Keratinocyte (primary cell): Measurements from ENCODE around the gene AKAP10. TPM values are rescaled to one million over a fixed set of nuclear protein-coding genes. Genes with fewer than 3 reads are reported as not detected.

Experiments
- DNase-seq: peaks from one replicate; pipeline ENCODE4 v3.0.0-alpha.2; 2011; ENCODE audit warnings: low read depth, missing footprints, low spot score
- FAIRE-seq: peaks from 2 replicates; lab custom pipeline; 2011; peaks lifted over from hg19 to GRCh38; lab: Jason Lieb, UNC
- H2AFZ ChIP-seq: 2 replicates; pipeline ENCODE4 v1.6.0; 2012; ENCODE audit warnings: low read length, control low read depth, inconsistent platforms; ENCODE audit not compliant: control insufficient read depth
- H3K27ac ChIP-seq: 2 replicates; pipeline ENCODE4 v1.5.1; 2011; ENCODE audit warnings: low read length; ENCODE audit not compliant: control insufficient read depth, insufficient read depth
- H3K27me3 ChIP-seq: 3 replicates; pipeline ENCODE4 v1.6.0; 2011; ENCODE audit warnings: low read length; ENCODE audit not compliant: control insufficient read depth, insufficient read depth; ENCODE audit errors: extremely low read depth
- H3K36me3 ChIP-seq, 2 experiments: 2 replicates in 1 of 2; 3 replicates in 1 of 2; pipeline ENCODE4 v1.5.1; 2011; ENCODE audit warnings: low read length in 2 of 2, mild to moderate bottlenecking in 1 of 2; ENCODE audit not compliant: control insufficient read depth in 2 of 2, insufficient read depth in 2 of 2; ENCODE audit errors: extremely low read depth in 1 of 2
- H3K4me1 ChIP-seq: 3 replicates; pipeline ENCODE4 v1.5.1; 2011; ENCODE audit warnings: low read length; ENCODE audit not compliant: control insufficient read depth, insufficient read depth; ENCODE audit errors: extremely low read depth
- H3K4me2 ChIP-seq: 3 replicates; pipeline ENCODE4 v1.6.0; 2011; ENCODE audit warnings: low read depth, low read length; ENCODE audit not compliant: control insufficient read depth, insufficient read depth; ENCODE audit errors: extremely low read depth
- H3K4me3 ChIP-seq, 3 experiments: fragments of 200-600 bp in 1 of 3; sonication (generic) in 1 of 3; 2 replicates in 2 of 3; 3 replicates in 1 of 3; pipeline ENCODE4 v1.5.1; 2011 to 2016; ENCODE audit warnings: low read length in 3 of 3, mild to moderate bottlenecking in 3 of 3, control low read depth in 2 of 3, inconsistent platforms in 1 of 3, low read depth in 1 of 3, mixed read lengths in 1 of 3, mixed run types in 1 of 3, moderate library complexity in 1 of 3; ENCODE audit not compliant: control insufficient read depth in 2 of 3, insufficient read depth in 2 of 3; ENCODE audit errors: extremely low read depth in 1 of 3
- H3K79me2 ChIP-seq: 2 replicates; pipeline ENCODE4 v1.6.0; 2012; ENCODE audit warnings: low read length; ENCODE audit not compliant: control insufficient read depth, insufficient read depth
- H3K9ac ChIP-seq: 3 replicates; pipeline ENCODE4 v1.6.0; 2011; ENCODE audit warnings: low read length; ENCODE audit not compliant: control insufficient read depth, insufficient read depth; ENCODE audit errors: extremely low read depth
- H3K9me1 ChIP-seq: 3 replicates; pipeline ENCODE4 v1.6.0; 2011; ENCODE audit warnings: low read length; ENCODE audit not compliant: control insufficient read depth, insufficient read depth; ENCODE audit errors: extremely low read depth
- H3K9me3 ChIP-seq: 2 replicates; pipeline ENCODE4 v1.5.1; 2012; ENCODE audit warnings: low read depth, low read length; ENCODE audit not compliant: control insufficient read depth
- H4K20me1 ChIP-seq: 3 replicates; pipeline ENCODE4 v1.6.0; 2011; ENCODE audit warnings: low read length; ENCODE audit not compliant: control insufficient read depth, insufficient read depth; ENCODE audit errors: extremely low read depth
- EZH2 ChIP-seq: IDR thresholded peaks from one replicate; pipeline ENCODE4 v1.6.1; 2012; ENCODE audit warnings: inconsistent platforms, mild to moderate bottlenecking, low read length, moderate library complexity
- dilution Hi-C: fragments of 300-500 bp; cut with MboI; formaldehyde crosslinking; loops from one replicate; pipeline ENCODE4 v1.7.0; 2020; ENCODE audit warnings: low sequenced_read_pairs; ENCODE audit not compliant: extremely low pct_ligation_motif_present
- polyA plus RNA-seq, 5 experiments: library from polyadenylated mRNA; depleted of rRNA in 3 of 5; stranded (reverse) in 3 of 5; stranded (forward) in 1 of 5; unstranded in 1 of 5; fragments of >200 nt; gene quantifications; 1 replicate in 1 of 5; 2 replicates in 3 of 5; 3 replicates in 1 of 5; pipeline versions ENCODE4 v1.2.1 to v1.2.3, GENCODE V29; 2011 to 2012; ENCODE audit warnings: missing spikeins in 2 of 5, low read depth in 1 of 5, low replicate concordance in 1 of 5
- TF ChIP-seq, protein P1 (sequence below), 3 experiments: IDR thresholded peaks in 1 of 3; conservative IDR thresholded peaks in 1 of 3; optimal IDR thresholded peaks in 1 of 3; 2 replicates in 2 of 3; 3 replicates in 1 of 3; pipeline versions ENCODE3 to v1.5.1; 2011; ENCODE audit warnings: low read length in 3 of 3, mild to moderate bottlenecking in 3 of 3, moderate library complexity in 2 of 3, control low read depth in 1 of 3, inconsistent platforms in 1 of 3; ENCODE audit not compliant: insufficient read depth in 2 of 3; ENCODE audit errors: extremely low read depth in 1 of 3

The AKAP10 gene
- polyA plus RNA-seq, 1 donor (not counting 4 experiments of a cell fraction or from before 2014, with no cell fraction given) = 30.8 TPM

DNA sequence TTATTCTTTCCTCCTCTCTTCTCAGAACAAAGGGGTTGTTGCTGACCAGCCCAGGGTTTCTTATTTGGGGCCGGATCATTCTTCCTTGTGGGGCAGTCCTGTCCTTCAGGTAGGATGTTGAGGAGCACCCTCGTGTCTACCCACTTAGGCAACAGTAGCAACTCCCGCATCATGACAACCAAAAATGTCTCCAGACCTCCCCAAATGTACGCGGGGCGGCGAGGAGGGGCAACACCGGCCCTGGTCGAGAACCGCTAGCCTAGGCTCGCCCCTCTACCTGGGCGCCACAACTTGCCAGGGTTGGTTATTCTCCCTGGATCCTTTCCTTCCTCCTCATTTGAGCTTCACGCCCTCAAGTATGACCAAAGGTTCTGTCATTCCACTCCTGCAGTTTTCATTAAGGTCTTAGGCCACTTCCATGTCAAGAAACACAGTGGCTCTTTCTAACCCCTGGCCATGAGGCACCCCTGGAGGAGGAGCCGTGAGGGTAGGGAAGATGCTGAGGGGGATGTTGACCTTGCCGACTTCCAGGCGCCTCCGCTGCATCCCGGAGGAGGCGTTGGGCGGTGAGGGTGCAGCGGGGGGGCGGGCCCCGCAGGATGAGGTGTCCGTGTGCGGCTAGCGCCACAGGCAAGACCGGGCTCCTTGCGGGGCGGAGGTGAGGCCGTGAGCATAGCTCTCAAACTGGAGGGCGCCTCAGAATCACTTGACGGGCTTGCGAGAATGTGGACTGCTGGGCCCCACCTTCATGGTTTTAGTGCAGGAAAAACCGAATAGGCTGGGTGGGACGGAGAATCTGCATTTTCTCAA lies 30.8 kb upstream of the AKAP10 start:
- Histone ChIP-seq H4K20me1 (no peaks in the 10 kb centered on the region), H3K36me3 (no peaks in the 10 kb centered on the region), H3K4me2 (peak overlapping the region; percentile 97), H3K4me1 (peaks cover 8% of the 10 kb centered on the region), H3K27me3 (peaks cover 27% of the 10 kb centered on the region), H2AFZ (peak overlapping the region; percentile 98), H3K4me3 (peak overlapping the region; percentile 37 to 81 (median 80)), H3K9me1 (no peaks in the 10 kb centered on the region), H3K79me2 (no peaks in the 10 kb centered on the region), H3K9ac (peak overlapping the region; percentile 55), H3K27ac (no peak overlapping the region), H3K9me3 (no peaks in the 10 kb centered on the region)
- no peak for DNase-seq
- no peak for FAIRE-seq
- TF ChIP-seq EZH2 = no peak
- TF ChIP-seq, protein P1, sequence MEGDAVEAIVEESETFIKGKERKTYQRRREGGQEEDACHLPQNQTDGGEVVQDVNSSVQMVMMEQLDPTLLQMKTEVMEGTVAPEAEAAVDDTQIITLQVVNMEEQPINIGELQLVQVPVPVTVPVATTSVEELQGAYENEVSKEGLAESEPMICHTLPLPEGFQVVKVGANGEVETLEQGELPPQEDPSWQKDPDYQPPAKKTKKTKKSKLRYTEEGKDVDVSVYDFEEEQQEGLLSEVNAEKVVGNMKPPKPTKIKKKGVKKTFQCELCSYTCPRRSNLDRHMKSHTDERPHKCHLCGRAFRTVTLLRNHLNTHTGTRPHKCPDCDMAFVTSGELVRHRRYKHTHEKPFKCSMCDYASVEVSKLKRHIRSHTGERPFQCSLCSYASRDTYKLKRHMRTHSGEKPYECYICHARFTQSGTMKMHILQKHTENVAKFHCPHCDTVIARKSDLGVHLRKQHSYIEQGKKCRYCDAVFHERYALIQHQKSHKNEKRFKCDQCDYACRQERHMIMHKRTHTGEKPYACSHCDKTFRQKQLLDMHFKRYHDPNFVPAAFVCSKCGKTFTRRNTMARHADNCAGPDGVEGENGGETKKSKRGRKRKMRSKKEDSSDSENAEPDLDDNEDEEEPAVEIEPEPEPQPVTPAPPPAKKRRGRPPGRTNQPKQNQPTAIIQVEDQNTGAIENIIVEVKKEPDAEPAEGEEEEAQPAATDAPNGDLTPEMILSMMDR (optimal IDR thresholded peaks at IDR 0.05 in 1 of 3, IDR thresholded peaks at IDR 0.05 in 1 of 3, conservative IDR thresholded peaks at IDR 0.05 in 1 of 3; ENCODE audit: extremely low read depth in 1 of 3, insufficient read depth in 2 of 3, low read length in 3 of 3) = no peak
- dilution Hi-C loops = no loop called here

DNA sequence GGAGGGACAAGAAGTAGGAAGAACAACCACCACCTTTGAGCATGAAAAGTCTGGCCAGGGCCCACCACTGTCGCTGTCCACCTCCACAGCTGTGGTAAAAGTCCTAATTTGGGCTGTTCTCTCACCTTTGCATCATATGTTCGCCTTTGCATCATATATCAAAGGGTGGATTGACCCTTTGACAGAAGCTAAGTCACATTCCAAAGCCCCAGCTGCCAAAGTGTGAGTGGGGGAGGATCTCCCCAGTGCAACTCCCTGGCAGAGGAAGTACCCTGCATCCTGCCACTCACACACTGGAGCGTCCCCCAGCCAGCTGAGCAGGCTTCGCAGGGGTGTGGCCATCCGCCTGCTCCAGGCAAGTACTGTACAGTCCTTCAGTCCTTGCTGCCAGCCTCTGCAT lies 18.9 kb upstream of the AKAP10 start:
- FAIRE-seq (no peak), DNase-seq (no peak)
- no peaks in the 10 kb centered on the region for H3K27me3 ChIP-seq
- no peaks in the 10 kb centered on the region for H4K20me1 ChIP-seq
- no peaks in the 10 kb centered on the region for H3K9me1 ChIP-seq
- no peak overlapping the region for H3K4me2 ChIP-seq
- H3K36me3 ChIP-seq = no peaks in the 10 kb centered on the region
- no peaks in the 10 kb centered on the region for H3K79me2 ChIP-seq
- H3K9me3 ChIP-seq = no peaks in the 10 kb centered on the region
- no peak overlapping the region for H3K4me3 ChIP-seq
- no peak overlapping the region for H2AFZ ChIP-seq
- dilution Hi-C loops = no loop called here
- TF ChIP-seq, protein P1 (optimal IDR thresholded peaks at IDR 0.05 in 1 of 3, IDR thresholded peaks at IDR 0.05 in 1 of 3, conservative IDR thresholded peaks at IDR 0.05 in 1 of 3; ENCODE audit: extremely low read depth in 1 of 3, insufficient read depth in 2 of 3, low read length in 3 of 3) = no peak
- TF ChIP-seq EZH2 = no peak
- no peaks in the 10 kb centered on the region for H3K4me1 ChIP-seq
- H3K9ac ChIP-seq = no peak overlapping the region
- no peak overlapping the region for H3K27ac ChIP-seq
